Panc1 (cell line): ENCODE data around the gene RBM45. TPM values are rescaled to one million over a fixed set of nuclear protein-coding genes. Genes with fewer than 3 reads are reported as not detected.

Experiments
- ATAC-seq: fragments of 200-7000 bp; cut with Tn5 transposase; 2 replicates; pipeline ENCODE4 v1.9.1; 2020; ENCODE audit warnings: mild to moderate bottlenecking, moderate library complexity
- BruUV-seq: library from RNA; stranded (reverse); fragments of 400-500 nt; replicated peaks from 2 replicates; lab custom pipeline; 2021; lab: Mats Ljungman, UMichigan
- CTCF ChIA-PET: fragments of 300-600 bp; sonication (Branson Sonifier 250); formaldehyde crosslinking; loops from one replicate; lab custom pipeline; 2022; ENCODE audit warnings: antibody characterized with exemption; lab: Charles Lee
- POLR2A ChIA-PET: fragments of 300-600 bp; sonication (Branson Sonifier 250); formaldehyde crosslinking; loops from one replicate; lab custom pipeline; 2022; ENCODE audit warnings: antibody characterized with exemption; lab: Charles Lee
- DNase-seq: peaks from one replicate; pipeline ENCODE4 v3.0.0-alpha.2; 2010; ENCODE audit warnings: low read depth, low spot score
- H3K27ac ChIP-seq: 2 replicates; pipeline ENCODE4 v1.5.1; 2011; ENCODE audit warnings: mild to moderate bottlenecking, low read length, inconsistent platforms
- H3K27me3 ChIP-seq: fragments of 200-500 bp; sonication (Bioruptor generic); 2 replicates; pipeline ENCODE4 v1.6.0; 2014; ENCODE audit warnings: low read length, inconsistent platforms; ENCODE audit not compliant: control insufficient read depth, insufficient read depth
- H3K36me3 ChIP-seq: fragments of 200-500 bp; sonication (Bioruptor generic); 2 replicates; pipeline ENCODE4 v1.5.1; 2014; ENCODE audit warnings: inconsistent platforms, mild to moderate bottlenecking, low read length, moderate library complexity; ENCODE audit not compliant: control insufficient read depth, insufficient read depth
- H3K4me1 ChIP-seq: 2 replicates; pipeline ENCODE4 v1.5.1; 2011; ENCODE audit warnings: inconsistent platforms, mild to moderate bottlenecking, low read length, moderate library complexity; ENCODE audit not compliant: control insufficient read depth, insufficient read depth
- H3K4me3 ChIP-seq, 2 experiments: 2 replicates each; pipeline ENCODE4 v1.5.1; 2011 to 2012; ENCODE audit warnings: low read depth in 2 of 2, low read length in 2 of 2, mild to moderate bottlenecking in 2 of 2, inconsistent platforms in 1 of 2, moderate library complexity in 1 of 2
- H3K9me3 ChIP-seq: fragments of 200-500 bp; sonication (Bioruptor generic); 2 replicates; pipeline ENCODE4 v1.5.1; 2014; ENCODE audit warnings: low read depth, mild to moderate bottlenecking, inconsistent platforms, low read length, moderate library complexity; ENCODE audit not compliant: control insufficient read depth, insufficient read depth
- POLR2AphosphoS5 ChIP-seq: IDR thresholded peaks from 2 replicates; pipeline ENCODE4 v1.6.1; 2012; ENCODE audit warnings: mild to moderate bottlenecking, low read depth, low read length, moderate library complexity
- SIN3A ChIP-seq: IDR thresholded peaks from 2 replicates; pipeline ENCODE4 v1.6.1; 2012; ENCODE audit warnings: low read depth, mild to moderate bottlenecking, low read length, moderate library complexity, borderline replicate concordance; ENCODE audit not compliant: insufficient read depth
- TCF7L2 ChIP-seq: IDR thresholded peaks from 2 replicates; pipeline ENCODE4 v1.6.1; 2011; ENCODE audit warnings: mild to moderate bottlenecking, low read depth, low read length, inconsistent platforms
- in situ Hi-C: cut with HindIII; loops from 2 replicates; pipeline ENCODE4 v1.10.0; 2016; ENCODE audit warnings: low sequenced_read_pairs, low pct_unique_long_range_greater_than_20kb
- intact Hi-C: fragments of 100-400 bp; cut with micrococcal nuclease; formaldehyde crosslinking; loops from one replicate; pipeline ENCODE4 v1.10.0; 2022; ENCODE audit not compliant: unreplicated experiment
- total RNA-seq: library from RNA; stranded (reverse); gene quantifications from one replicate; pipeline ENCODE4 v1.2.1, GENCODE V29; 2021; ENCODE audit not compliant: unreplicated experiment
- TF ChIP-seq, protein P1 (sequence below): fragments of 450-650 bp; IDR thresholded peaks from 2 replicates; pipeline ENCODE4 v1.5.1; 2017; ENCODE audit warnings: mild to moderate bottlenecking
- TF ChIP-seq, protein P2 (sequence below), 2 experiments: IDR thresholded peaks; 2 replicates each; pipeline ENCODE4 v1.6.1; 2011 to 2012; ENCODE audit warnings: low read depth in 2 of 2, control low read depth in 1 of 2, low read length in 1 of 2, mild to moderate bottlenecking in 1 of 2, moderate library complexity in 1 of 2; ENCODE audit not compliant: insufficient read depth in 1 of 2

Gene RBM45
- total RNA-seq, 1 experiment from 2014 or later = 14.1 TPM

DNA sequence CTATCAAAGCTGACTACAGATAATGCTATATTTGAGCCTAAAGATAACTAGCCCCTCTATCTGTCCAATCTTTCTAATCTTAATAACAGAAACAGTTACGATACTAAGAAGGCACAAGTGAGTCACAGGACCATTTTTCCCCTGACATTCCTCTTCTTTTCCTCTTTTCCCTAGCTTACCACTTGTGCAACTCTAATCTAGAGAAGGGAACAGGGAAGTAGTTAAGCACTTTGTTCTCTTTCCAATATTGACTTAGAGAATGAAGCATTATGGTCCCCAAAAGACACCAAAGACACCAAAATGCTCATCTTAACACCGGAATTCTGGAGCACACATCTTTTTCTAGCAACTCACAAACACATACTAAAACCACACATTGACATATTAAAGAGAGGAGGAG, 41.4 kb upstream of the RBM45 start:
- ChIA-PET POLR2A (no interaction called here), CTCF (no interaction called here)
- BruUV-seq = no TSS peak
- TF ChIP-seq POLR2AphosphoS5 = no peak
- TF ChIP-seq SIN3A = no peak
- TF ChIP-seq, protein P1, sequence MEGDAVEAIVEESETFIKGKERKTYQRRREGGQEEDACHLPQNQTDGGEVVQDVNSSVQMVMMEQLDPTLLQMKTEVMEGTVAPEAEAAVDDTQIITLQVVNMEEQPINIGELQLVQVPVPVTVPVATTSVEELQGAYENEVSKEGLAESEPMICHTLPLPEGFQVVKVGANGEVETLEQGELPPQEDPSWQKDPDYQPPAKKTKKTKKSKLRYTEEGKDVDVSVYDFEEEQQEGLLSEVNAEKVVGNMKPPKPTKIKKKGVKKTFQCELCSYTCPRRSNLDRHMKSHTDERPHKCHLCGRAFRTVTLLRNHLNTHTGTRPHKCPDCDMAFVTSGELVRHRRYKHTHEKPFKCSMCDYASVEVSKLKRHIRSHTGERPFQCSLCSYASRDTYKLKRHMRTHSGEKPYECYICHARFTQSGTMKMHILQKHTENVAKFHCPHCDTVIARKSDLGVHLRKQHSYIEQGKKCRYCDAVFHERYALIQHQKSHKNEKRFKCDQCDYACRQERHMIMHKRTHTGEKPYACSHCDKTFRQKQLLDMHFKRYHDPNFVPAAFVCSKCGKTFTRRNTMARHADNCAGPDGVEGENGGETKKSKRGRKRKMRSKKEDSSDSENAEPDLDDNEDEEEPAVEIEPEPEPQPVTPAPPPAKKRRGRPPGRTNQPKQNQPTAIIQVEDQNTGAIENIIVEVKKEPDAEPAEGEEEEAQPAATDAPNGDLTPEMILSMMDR = no peak
- TF ChIP-seq TCF7L2 = no peak
- TF ChIP-seq, protein P2, sequence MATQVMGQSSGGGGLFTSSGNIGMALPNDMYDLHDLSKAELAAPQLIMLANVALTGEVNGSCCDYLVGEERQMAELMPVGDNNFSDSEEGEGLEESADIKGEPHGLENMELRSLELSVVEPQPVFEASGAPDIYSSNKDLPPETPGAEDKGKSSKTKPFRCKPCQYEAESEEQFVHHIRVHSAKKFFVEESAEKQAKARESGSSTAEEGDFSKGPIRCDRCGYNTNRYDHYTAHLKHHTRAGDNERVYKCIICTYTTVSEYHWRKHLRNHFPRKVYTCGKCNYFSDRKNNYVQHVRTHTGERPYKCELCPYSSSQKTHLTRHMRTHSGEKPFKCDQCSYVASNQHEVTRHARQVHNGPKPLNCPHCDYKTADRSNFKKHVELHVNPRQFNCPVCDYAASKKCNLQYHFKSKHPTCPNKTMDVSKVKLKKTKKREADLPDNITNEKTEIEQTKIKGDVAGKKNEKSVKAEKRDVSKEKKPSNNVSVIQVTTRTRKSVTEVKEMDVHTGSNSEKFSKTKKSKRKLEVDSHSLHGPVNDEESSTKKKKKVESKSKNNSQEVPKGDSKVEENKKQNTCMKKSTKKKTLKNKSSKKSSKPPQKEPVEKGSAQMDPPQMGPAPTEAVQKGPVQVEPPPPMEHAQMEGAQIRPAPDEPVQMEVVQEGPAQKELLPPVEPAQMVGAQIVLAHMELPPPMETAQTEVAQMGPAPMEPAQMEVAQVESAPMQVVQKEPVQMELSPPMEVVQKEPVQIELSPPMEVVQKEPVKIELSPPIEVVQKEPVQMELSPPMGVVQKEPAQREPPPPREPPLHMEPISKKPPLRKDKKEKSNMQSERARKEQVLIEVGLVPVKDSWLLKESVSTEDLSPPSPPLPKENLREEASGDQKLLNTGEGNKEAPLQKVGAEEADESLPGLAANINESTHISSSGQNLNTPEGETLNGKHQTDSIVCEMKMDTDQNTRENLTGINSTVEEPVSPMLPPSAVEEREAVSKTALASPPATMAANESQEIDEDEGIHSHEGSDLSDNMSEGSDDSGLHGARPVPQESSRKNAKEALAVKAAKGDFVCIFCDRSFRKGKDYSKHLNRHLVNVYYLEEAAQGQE (IDR thresholded peaks at IDR 0.05; ENCODE audit: insufficient read depth in 1 of 2, low read depth in 2 of 2, low read length in 1 of 2) = no peak
- no peaks in the 10 kb centered on the region for H3K9me3 ChIP-seq
- intact Hi-C loops = no loop called here
- H3K27me3 ChIP-seq = peaks cover 12% of the 10 kb centered on the region
- ATAC-seq (no peak), DNase-seq (no peak)
- H3K4me3 ChIP-seq = no peak overlapping the region
- H3K27ac ChIP-seq = no peak overlapping the region
- in situ Hi-C loops = no loop called here
- H3K36me3 ChIP-seq = no peaks in the 10 kb centered on the region
- H3K4me1 ChIP-seq = peaks cover 5% of the 10 kb centered on the region; the same call in 1 of the 2 replicates

DNA sequence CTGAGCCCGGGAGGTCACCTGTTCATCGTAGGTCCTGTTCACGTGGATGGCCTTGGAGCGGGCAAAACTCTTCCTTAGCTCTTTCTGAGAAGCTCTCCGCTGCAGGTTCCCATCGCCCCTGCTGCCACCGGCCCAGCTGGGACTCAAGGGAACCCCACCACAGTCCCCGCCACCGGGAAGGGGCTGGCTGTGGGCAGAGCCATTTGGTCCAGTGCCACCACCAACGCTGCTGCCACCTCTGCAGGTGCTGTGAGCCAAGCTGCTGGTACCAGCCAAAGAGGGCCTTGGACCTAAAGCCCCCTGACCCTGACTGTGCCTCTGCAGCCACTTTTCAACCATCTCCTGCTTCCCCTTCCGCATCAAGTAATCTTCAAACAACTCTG, 40.2 kb upstream of the RBM45 start:
- peaks cover 12% of the 10 kb centered on the region for H3K27me3 ChIP-seq
- no peak overlapping the region for H3K27ac ChIP-seq
- peaks cover 5% of the 10 kb centered on the region; the same call in 1 of the 2 replicates for H3K4me1 ChIP-seq
- no peaks in the 10 kb centered on the region for H3K36me3 ChIP-seq
- intact Hi-C loops (no loop called here), in situ Hi-C loops (no loop called here)
- BruUV-seq = no TSS peak
- ChIA-PET CTCF (no interaction called here), POLR2A (no interaction called here)
- H3K4me3 ChIP-seq = peak overlapping the region in 1 of 2 experiments; percentile 67; a peak in 2 of 4 replicates
- no peaks in the 10 kb centered on the region for H3K9me3 ChIP-seq
- ATAC-seq (no peak), DNase-seq (no peak)
- TF ChIP-seq SIN3A (no peak), TCF7L2 (no peak), POLR2AphosphoS5 (no peak)
- TF ChIP-seq, protein P1 = no peak
- TF ChIP-seq, protein P2 (IDR thresholded peaks at IDR 0.05; ENCODE audit: insufficient read depth in 1 of 2, low read depth in 2 of 2, low read length in 1 of 2) = no peak
